ENCODE results near the gene C1orf122.

DNA sequence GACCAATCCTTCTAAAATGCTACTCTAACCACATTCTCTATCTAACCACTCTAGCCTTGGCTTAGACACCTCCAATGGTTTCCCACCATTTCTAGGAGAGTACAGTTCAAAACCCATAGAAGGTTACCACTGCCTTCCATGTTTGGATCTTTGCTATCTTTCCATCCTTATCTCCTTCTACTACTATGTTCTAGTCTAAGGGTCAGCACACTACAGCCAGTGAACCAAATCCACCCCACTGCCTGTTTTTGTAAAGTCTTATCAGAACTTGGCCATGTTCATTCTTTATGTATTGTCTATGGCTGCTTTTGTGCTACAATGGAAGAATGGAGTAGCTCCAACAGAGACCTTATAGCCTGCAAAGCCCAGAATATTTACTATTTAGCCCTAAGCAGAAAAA lies 45.6 kb downstream of the C1orf122 start:
- TF ChIP-seq, protein P1, sequence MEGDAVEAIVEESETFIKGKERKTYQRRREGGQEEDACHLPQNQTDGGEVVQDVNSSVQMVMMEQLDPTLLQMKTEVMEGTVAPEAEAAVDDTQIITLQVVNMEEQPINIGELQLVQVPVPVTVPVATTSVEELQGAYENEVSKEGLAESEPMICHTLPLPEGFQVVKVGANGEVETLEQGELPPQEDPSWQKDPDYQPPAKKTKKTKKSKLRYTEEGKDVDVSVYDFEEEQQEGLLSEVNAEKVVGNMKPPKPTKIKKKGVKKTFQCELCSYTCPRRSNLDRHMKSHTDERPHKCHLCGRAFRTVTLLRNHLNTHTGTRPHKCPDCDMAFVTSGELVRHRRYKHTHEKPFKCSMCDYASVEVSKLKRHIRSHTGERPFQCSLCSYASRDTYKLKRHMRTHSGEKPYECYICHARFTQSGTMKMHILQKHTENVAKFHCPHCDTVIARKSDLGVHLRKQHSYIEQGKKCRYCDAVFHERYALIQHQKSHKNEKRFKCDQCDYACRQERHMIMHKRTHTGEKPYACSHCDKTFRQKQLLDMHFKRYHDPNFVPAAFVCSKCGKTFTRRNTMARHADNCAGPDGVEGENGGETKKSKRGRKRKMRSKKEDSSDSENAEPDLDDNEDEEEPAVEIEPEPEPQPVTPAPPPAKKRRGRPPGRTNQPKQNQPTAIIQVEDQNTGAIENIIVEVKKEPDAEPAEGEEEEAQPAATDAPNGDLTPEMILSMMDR (IDR thresholded peaks at IDR 0.05): no peak
- TF ChIP-seq, protein P2, sequence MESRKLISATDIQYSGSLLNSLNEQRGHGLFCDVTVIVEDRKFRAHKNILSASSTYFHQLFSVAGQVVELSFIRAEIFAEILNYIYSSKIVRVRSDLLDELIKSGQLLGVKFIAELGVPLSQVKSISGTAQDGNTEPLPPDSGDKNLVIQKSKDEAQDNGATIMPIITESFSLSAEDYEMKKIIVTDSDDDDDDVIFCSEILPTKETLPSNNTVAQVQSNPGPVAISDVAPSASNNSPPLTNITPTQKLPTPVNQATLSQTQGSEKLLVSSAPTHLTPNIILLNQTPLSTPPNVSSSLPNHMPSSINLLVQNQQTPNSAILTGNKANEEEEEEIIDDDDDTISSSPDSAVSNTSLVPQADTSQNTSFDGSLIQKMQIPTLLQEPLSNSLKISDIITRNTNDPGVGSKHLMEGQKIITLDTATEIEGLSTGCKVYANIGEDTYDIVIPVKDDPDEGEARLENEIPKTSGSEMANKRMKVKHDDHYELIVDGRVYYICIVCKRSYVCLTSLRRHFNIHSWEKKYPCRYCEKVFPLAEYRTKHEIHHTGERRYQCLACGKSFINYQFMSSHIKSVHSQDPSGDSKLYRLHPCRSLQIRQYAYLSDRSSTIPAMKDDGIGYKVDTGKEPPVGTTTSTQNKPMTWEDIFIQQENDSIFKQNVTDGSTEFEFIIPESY (IDR thresholded peaks at IDR 0.05; ENCODE audit: borderline replicate concordance, low read depth): no peak
- TF ChIP-seq, protein P3, sequence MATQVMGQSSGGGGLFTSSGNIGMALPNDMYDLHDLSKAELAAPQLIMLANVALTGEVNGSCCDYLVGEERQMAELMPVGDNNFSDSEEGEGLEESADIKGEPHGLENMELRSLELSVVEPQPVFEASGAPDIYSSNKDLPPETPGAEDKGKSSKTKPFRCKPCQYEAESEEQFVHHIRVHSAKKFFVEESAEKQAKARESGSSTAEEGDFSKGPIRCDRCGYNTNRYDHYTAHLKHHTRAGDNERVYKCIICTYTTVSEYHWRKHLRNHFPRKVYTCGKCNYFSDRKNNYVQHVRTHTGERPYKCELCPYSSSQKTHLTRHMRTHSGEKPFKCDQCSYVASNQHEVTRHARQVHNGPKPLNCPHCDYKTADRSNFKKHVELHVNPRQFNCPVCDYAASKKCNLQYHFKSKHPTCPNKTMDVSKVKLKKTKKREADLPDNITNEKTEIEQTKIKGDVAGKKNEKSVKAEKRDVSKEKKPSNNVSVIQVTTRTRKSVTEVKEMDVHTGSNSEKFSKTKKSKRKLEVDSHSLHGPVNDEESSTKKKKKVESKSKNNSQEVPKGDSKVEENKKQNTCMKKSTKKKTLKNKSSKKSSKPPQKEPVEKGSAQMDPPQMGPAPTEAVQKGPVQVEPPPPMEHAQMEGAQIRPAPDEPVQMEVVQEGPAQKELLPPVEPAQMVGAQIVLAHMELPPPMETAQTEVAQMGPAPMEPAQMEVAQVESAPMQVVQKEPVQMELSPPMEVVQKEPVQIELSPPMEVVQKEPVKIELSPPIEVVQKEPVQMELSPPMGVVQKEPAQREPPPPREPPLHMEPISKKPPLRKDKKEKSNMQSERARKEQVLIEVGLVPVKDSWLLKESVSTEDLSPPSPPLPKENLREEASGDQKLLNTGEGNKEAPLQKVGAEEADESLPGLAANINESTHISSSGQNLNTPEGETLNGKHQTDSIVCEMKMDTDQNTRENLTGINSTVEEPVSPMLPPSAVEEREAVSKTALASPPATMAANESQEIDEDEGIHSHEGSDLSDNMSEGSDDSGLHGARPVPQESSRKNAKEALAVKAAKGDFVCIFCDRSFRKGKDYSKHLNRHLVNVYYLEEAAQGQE (IDR thresholded peaks at IDR 0.05; ENCODE audit: low read depth, low read length): no peak
- TF ChIP-seq TAF1 (IDR thresholded peaks at IDR 0.05; ENCODE audit: borderline replicate concordance, low read depth, low read length) (no peak), POLR2AphosphoS5 (IDR thresholded peaks at IDR 0.05; ENCODE audit: low read depth, low read length) (no peak), TCF12 (IDR thresholded peaks at IDR 0.05) (no peak), EZH2phosphoT487 (IDR thresholded peaks at IDR 0.05; ENCODE audit: borderline replicate concordance, low read depth) (no peak), YY1 (IDR thresholded peaks at IDR 0.05; ENCODE audit: low read depth) (no peak), ELF1 (IDR thresholded peaks at IDR 0.05) (no peak), RAD21 (IDR thresholded peaks at IDR 0.05; ENCODE audit: low read length) (no peak), SIN3A (IDR thresholded peaks at IDR 0.05; ENCODE audit: borderline replicate concordance, low read depth, low read length) (no peak), GATA2 (CRISPR knock-in tag; IDR thresholded peaks at IDR 0.05) (no peak)
